ENCODE data around the gene CALN1. TPM values are rescaled to one million over a fixed set of nuclear protein-coding genes. Genes with fewer than 3 reads are reported as not detected.

Gene CALN1
- total RNA-seq, 1 donor from 2014 or later, result not detected

DNA sequence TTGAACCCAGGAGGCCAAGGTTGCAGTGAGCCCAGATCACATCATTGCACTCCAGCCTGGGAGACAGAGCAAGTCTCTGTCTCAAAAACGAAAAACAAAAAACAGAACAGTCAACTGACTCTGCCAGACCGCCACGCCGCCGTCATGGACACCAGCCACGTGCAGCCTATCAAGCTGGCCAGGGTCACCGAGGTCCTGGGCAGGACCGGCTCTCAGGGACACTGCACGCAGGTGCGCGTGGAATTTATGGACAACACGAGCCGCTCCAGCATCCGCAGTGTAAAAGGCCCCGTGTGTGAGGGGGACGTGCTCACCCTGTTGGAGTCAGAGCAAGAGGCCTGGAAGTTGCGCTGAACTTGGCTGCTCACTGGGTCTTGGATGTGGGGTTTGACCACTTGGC, 470.0 kb downstream of the CALN1 start:
- Mint-ChIP-seq H3K27me3 (ENCODE audit: low read depth, unreplicated experiment) (no peaks in the 10 kb centered on the region), H3K4me1 (ENCODE audit: low read depth, unreplicated experiment) (no peaks in the 10 kb centered on the region), H3K36me3 (ENCODE audit: low read depth, unreplicated experiment) (no peaks in the 10 kb centered on the region), H3K9me3 (ENCODE audit: unreplicated experiment) (no peaks in the 10 kb centered on the region), H3K4me3 (ENCODE audit: unreplicated experiment) (no peak overlapping the region), H3K27ac (ENCODE audit: unreplicated experiment) (no peak overlapping the region)
- H3K4me3 ChIP-seq (ENCODE audit: insufficient read depth, low read depth, low read length), result no peak overlapping the region
- FAIRE-seq (no peak), DNase-seq (ENCODE audit: low read depth) (no peak)
- no peaks in the 10 kb centered on the region for H3K36me3 ChIP-seq (ENCODE audit: insufficient read depth, low read length)
- no peak overlapping the region for H3K27ac ChIP-seq (ENCODE audit: low read depth, low read length)
- no peak overlapping the region for H3K4me2 ChIP-seq (ENCODE audit: low read length)
- no peak overlapping the region for H3K9ac ChIP-seq (ENCODE audit: low read length)
- no peak overlapping the region for H2AFZ ChIP-seq (ENCODE audit: low read depth, low read length)
- H4K20me1 ChIP-seq (ENCODE audit: insufficient read depth, low read length), result no peaks in the 10 kb centered on the region
- no peaks in the 10 kb centered on the region for H3K27me3 ChIP-seq (ENCODE audit: insufficient read depth, low read length)
- no peaks in the 10 kb centered on the region for H3K4me1 ChIP-seq (ENCODE audit: insufficient read depth, low read length)
- H3K79me2 ChIP-seq (ENCODE audit: insufficient read depth, low read length), result no peaks in the 10 kb centered on the region
- peaks cover 3% of the 10 kb centered on the region for H3K9me3 ChIP-seq (ENCODE audit: insufficient read depth, low read depth, low read length)
- TF ChIP-seq EZH2 (IDR thresholded peaks at IDR 0.05; ENCODE audit: insufficient read depth, low read length), result no peak
- TF ChIP-seq, protein P1, sequence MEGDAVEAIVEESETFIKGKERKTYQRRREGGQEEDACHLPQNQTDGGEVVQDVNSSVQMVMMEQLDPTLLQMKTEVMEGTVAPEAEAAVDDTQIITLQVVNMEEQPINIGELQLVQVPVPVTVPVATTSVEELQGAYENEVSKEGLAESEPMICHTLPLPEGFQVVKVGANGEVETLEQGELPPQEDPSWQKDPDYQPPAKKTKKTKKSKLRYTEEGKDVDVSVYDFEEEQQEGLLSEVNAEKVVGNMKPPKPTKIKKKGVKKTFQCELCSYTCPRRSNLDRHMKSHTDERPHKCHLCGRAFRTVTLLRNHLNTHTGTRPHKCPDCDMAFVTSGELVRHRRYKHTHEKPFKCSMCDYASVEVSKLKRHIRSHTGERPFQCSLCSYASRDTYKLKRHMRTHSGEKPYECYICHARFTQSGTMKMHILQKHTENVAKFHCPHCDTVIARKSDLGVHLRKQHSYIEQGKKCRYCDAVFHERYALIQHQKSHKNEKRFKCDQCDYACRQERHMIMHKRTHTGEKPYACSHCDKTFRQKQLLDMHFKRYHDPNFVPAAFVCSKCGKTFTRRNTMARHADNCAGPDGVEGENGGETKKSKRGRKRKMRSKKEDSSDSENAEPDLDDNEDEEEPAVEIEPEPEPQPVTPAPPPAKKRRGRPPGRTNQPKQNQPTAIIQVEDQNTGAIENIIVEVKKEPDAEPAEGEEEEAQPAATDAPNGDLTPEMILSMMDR (IDR thresholded peaks at IDR 0.05; ENCODE audit: insufficient read depth, low read depth, low read length), result no peak

DNA sequence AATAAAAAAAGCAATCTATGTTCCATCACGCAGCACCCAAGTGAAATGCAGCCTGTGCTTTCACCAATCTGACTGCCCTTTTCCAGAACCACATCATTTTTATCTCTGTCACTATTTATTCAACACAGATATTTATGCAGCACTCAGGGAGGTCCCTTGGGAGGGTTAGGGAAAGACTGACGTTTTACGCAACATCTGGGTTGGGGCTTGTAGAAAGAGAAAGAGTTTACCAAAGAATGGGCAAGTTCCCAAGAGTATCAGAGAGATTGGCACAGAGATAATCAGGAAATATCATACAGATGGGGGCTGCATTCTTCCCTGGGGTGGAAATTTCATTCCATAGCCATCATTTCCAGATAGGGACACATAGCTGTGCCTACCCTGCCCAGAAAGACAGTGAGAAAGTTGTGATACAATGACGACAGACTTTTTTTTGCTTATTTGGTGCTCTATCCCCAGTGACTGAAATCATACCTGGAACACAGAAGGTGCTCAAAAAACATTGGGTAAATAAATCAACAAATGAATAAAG, 474.2 kb downstream of the CALN1 start:
- FAIRE-seq (no peak), DNase-seq (ENCODE audit: low read depth) (no peak)
- Histone ChIP-seq H3K27ac (ENCODE audit: low read depth, low read length) (no peak overlapping the region), H3K9me3 (ENCODE audit: insufficient read depth, low read depth, low read length) (peaks cover 6% of the 10 kb centered on the region), H3K9ac (ENCODE audit: low read length) (no peak overlapping the region), H3K36me3 (ENCODE audit: insufficient read depth, low read length) (no peaks in the 10 kb centered on the region), H2AFZ (ENCODE audit: low read depth, low read length) (no peak overlapping the region), H4K20me1 (ENCODE audit: insufficient read depth, low read length) (no peaks in the 10 kb centered on the region), H3K79me2 (ENCODE audit: insufficient read depth, low read length) (no peaks in the 10 kb centered on the region), H3K4me3 (ENCODE audit: insufficient read depth, low read depth, low read length) (no peak overlapping the region), H3K4me1 (ENCODE audit: insufficient read depth, low read length) (no peaks in the 10 kb centered on the region), H3K27me3 (ENCODE audit: insufficient read depth, low read length) (no peaks in the 10 kb centered on the region), H3K4me2 (ENCODE audit: low read length) (no peak overlapping the region)
- TF ChIP-seq, protein P1 (IDR thresholded peaks at IDR 0.05; ENCODE audit: insufficient read depth, low read depth, low read length), result no peak
- no peak for TF ChIP-seq EZH2 (IDR thresholded peaks at IDR 0.05; ENCODE audit: insufficient read depth, low read length)
- Mint-ChIP-seq H3K27me3 (ENCODE audit: low read depth, unreplicated experiment) (no peaks in the 10 kb centered on the region), H3K4me1 (ENCODE audit: low read depth, unreplicated experiment) (no peaks in the 10 kb centered on the region), H3K9me3 (ENCODE audit: unreplicated experiment) (peaks cover 6% of the 10 kb centered on the region), H3K36me3 (ENCODE audit: low read depth, unreplicated experiment) (no peaks in the 10 kb centered on the region), H3K4me3 (ENCODE audit: unreplicated experiment) (no peak overlapping the region), H3K27ac (ENCODE audit: unreplicated experiment) (no peak overlapping the region)

DNA sequence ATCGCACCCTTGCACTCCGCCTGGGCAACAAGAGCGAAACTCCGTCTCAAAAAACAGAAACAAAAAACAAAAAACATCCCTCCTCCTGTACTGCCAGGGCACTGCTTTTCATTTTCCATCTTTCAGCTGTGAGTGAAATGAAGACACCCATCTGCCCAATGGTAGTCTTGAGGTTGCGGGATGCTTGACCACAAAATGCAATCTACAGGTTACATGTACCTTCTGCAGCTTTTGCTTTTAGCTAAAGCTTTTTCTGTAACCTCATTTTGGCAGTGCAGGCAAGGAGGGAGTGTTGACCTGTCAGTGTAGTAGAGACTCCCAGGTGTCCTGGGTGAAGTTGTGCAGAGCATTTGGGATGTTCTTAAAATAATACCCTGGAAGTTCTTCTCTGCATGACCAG, 476.5 kb downstream of the CALN1 start:
- Histone ChIP-seq H3K4me2 (ENCODE audit: low read length) (no peak overlapping the region), H3K4me3 (ENCODE audit: insufficient read depth, low read depth, low read length) (no peak overlapping the region), H3K27me3 (ENCODE audit: insufficient read depth, low read length) (no peaks in the 10 kb centered on the region), H3K79me2 (ENCODE audit: insufficient read depth, low read length) (no peaks in the 10 kb centered on the region), H2AFZ (ENCODE audit: low read depth, low read length) (no peak overlapping the region), H3K27ac (ENCODE audit: low read depth, low read length) (no peak overlapping the region), H3K36me3 (ENCODE audit: insufficient read depth, low read length) (no peaks in the 10 kb centered on the region), H3K4me1 (ENCODE audit: insufficient read depth, low read length) (no peaks in the 10 kb centered on the region), H3K9ac (ENCODE audit: low read length) (no peak overlapping the region), H4K20me1 (ENCODE audit: insufficient read depth, low read length) (no peaks in the 10 kb centered on the region), H3K9me3 (ENCODE audit: insufficient read depth, low read depth, low read length) (peaks cover 3% of the 10 kb centered on the region)
- no peak for FAIRE-seq
- Mint-ChIP-seq H3K27ac (ENCODE audit: unreplicated experiment) (no peak overlapping the region), H3K27me3 (ENCODE audit: low read depth, unreplicated experiment) (no peaks in the 10 kb centered on the region), H3K4me1 (ENCODE audit: low read depth, unreplicated experiment) (no peaks in the 10 kb centered on the region), H3K9me3 (ENCODE audit: unreplicated experiment) (peaks cover 6% of the 10 kb centered on the region), H3K36me3 (ENCODE audit: low read depth, unreplicated experiment) (no peaks in the 10 kb centered on the region), H3K4me3 (ENCODE audit: unreplicated experiment) (no peak overlapping the region)
- TF ChIP-seq EZH2 (IDR thresholded peaks at IDR 0.05; ENCODE audit: insufficient read depth, low read length), result no peak
- TF ChIP-seq, protein P1 (IDR thresholded peaks at IDR 0.05; ENCODE audit: insufficient read depth, low read depth, low read length), result no peak
- DNase-seq (ENCODE audit: low read depth), result no peak

All from astrocyte (in vitro differentiated cells and primary cell).